SW 1271 (cell line): ENCODE data around the gene CLOCK.

ENCODE experiments used
- DNase-seq, 2 experiments: peaks; one replicate each; lab custom pipeline; 2025; lab: John Stamatoyannopoulos, UW

Gene CLOCK

DNA sequence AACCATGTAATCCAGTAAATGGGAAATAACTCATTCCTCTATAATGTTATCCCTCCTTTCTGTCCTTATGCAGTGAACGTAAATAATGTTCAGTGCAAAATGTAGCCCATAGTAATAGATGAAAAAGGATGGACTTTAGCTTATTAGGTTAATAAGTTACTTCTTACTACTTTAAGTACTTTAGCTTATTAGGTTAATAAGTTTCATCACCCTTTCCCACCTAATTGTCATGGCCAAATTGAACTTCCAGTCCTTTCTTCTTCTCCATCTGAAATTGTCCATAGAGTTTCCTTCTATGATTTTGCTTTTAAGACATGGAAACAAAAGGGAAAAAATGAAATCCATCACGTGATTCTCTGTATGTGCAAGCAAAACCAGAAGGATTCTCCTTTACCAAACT lies 166.1 kb downstream of the CLOCK start:
- no peak for DNase-seq

DNA sequence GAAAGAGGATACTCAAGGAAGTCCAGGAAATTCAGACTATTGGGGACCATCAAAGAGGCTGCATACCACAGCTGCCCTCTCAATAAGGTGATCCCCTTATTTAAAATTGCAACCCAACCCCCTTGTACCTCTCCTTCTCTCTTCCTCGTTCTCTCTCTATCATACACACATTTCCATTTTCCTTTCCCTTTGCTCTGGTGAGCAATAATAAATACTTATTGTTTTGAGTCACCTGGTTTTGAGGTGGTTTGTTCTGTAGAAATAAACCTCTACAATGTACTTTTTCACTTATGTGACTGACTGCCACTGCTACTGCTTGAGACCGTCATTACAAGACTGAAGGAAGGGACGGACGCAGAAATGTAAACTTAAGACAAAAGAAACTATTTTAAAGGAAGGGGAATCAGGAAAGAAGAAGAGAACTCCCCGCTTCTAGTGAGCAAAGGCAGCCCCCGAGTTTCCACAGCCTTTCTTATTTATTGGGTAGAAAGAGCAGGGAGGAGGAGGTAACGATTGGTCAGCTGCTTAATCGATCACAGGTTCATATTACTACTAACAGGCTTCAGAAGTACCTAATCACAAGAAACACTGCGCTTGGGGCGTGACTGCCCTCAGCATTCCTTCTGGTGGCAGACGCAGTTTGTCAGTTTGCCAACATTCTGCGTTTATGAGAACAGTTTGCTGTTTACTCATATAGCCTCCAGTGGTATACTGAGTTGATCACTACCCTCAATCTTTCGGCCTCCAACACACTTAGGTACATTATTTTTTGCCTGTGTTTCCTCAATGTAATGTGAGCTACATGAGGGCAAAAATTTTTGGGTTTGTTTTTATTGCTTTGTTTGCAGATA lies 167.9 kb downstream of the CLOCK start:
- no peak for DNase-seq
